Measurements from ENCODE around the gene CCNB2. TPM values are rescaled to one million over a fixed set of nuclear protein-coding genes. Genes with fewer than 3 reads are reported as not detected.

The CCNB2 gene
- total and polyA plus RNA-seq, 9 of the 15 experiments (the other 6 are each of a cell fraction or from before 2014, with no cell fraction given), result 84.8 to 266 (median 124) TPM

GRCh38 chr15:59104912-59105732, at the start of gene CCNB2 (continued):
- TF ChIP-seq E2F1 (CRISPR knock-in tag; IDR thresholded peaks at IDR 0.05), result peak; percentile 84
- TF ChIP-seq ZBED1 (IDR thresholded peaks at IDR 0.05), result no peak
- TF ChIP-seq ZNF398 (CRISPR knock-in tag; IDR thresholded peaks at IDR 0.05), result no peak
- TF ChIP-seq SRF (CRISPR knock-in tag; IDR thresholded peaks at IDR 0.05), result 0 out of 4 replicates have a peak, but pooled peaks of 1 of the 2 experiments have one; percentile 29
- peak; percentile 79 for TF ChIP-seq MGA (IDR thresholded peaks at IDR 0.05)
- no peak for TF ChIP-seq ZNF561 (CRISPR knock-in tag; conservative IDR thresholded peaks at IDR 0.05)
- peak; percentile 51 for TF ChIP-seq SMAD4 (CRISPR knock-in tag; conservative IDR thresholded peaks at IDR 0.05)
- TF ChIP-seq ZNF134 (CRISPR knock-in tag; conservative IDR thresholded peaks at IDR 0.05), result no peak
- peak; percentile 45 for TF ChIP-seq ATF7 (IDR thresholded peaks at IDR 0.05)
- no peak for TF ChIP-seq ZNF586 (CRISPR knock-in tag; conservative IDR thresholded peaks at IDR 0.05)
- no peak for TF ChIP-seq NUFIP1 (IDR thresholded peaks at IDR 0.05; ENCODE audit: partially characterized antibody)
